Keratinocyte (primary cell): Measurements from ENCODE around the gene UGT1A1.

Source experiments
- EZH2 ChIP-seq: IDR thresholded peaks from one replicate; pipeline ENCODE4 v1.6.1; 2012; ENCODE audit warnings: inconsistent platforms, mild to moderate bottlenecking, low read length, moderate library complexity
- TF ChIP-seq, protein P1 (sequence below), 3 experiments: IDR thresholded peaks in 1 of 3; conservative IDR thresholded peaks in 1 of 3; optimal IDR thresholded peaks in 1 of 3; 2 replicates in 2 of 3; 3 replicates in 1 of 3; pipeline versions ENCODE3 to v1.5.1; 2011; ENCODE audit warnings: low read length in 3 of 3, mild to moderate bottlenecking in 3 of 3, moderate library complexity in 2 of 3, control low read depth in 1 of 3, inconsistent platforms in 1 of 3; ENCODE audit not compliant: insufficient read depth in 2 of 3; ENCODE audit errors: extremely low read depth in 1 of 3

DNA sequence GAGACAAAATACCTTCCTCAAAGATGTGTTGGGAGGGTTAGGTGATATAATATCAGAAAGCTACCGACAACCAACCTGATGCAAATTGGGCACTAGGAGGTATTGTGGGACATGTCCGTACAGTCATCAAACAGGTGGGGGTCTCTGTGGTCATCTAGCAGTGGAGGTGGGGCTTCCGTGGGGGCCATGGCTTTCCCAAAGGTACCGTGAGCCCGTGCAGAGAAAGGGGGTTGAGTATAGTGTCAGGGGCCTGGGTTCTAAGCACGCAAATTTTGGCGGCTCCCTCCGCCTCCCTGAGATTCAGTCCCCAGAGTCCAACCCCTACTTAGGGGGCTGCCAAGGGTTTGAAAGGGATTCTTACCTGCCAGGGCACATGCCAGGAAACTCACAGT is 61.6 kb downstream of the UGT1A1 start:
- TF ChIP-seq, protein P1, sequence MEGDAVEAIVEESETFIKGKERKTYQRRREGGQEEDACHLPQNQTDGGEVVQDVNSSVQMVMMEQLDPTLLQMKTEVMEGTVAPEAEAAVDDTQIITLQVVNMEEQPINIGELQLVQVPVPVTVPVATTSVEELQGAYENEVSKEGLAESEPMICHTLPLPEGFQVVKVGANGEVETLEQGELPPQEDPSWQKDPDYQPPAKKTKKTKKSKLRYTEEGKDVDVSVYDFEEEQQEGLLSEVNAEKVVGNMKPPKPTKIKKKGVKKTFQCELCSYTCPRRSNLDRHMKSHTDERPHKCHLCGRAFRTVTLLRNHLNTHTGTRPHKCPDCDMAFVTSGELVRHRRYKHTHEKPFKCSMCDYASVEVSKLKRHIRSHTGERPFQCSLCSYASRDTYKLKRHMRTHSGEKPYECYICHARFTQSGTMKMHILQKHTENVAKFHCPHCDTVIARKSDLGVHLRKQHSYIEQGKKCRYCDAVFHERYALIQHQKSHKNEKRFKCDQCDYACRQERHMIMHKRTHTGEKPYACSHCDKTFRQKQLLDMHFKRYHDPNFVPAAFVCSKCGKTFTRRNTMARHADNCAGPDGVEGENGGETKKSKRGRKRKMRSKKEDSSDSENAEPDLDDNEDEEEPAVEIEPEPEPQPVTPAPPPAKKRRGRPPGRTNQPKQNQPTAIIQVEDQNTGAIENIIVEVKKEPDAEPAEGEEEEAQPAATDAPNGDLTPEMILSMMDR (optimal IDR thresholded peaks at IDR 0.05 in 1 of 3, IDR thresholded peaks at IDR 0.05 in 1 of 3, conservative IDR thresholded peaks at IDR 0.05 in 1 of 3; ENCODE audit: extremely low read depth in 1 of 3, insufficient read depth in 2 of 3, low read length in 3 of 3): no peak
- TF ChIP-seq EZH2: no peak
